ENCODE measurements around the gene FBXO45. TPM values are rescaled to one million over a fixed set of nuclear protein-coding genes. Genes with fewer than 3 reads are reported as not detected.

Gene FBXO45
- total RNA-seq, 1 donor from 2014 or later = 0.64 TPM

DNA sequence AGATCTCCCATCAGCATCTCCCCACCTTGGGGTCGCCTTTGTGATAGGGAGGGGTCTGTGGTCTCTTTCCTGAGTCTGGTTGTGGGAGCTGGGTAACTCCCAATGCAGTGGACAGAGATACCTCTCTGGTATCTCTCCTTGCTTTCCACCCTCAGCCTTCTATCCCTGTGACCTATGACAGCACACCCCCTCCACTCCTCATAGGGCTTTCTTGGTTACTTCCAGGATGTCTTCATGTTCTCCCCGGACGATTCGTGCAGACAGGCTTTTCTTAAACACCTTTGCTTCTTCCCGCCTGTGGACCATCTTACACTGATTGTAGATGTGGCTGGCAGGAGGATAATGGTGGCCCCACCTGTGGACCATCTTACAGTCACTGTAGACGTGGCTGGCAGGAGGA lies 56.9 kb downstream of the FBXO45 start:
- Histone ChIP-seq H3K9me3 (no peaks in the 10 kb centered on the region), H3K36me3 (no peaks in the 10 kb centered on the region), H3K27me3 (no peaks in the 10 kb centered on the region), H3K27ac (no peak overlapping the region), H3K4me3 (no peak overlapping the region), H3K4me1 (no peaks in the 10 kb centered on the region)
- TF ChIP-seq CTCF (IDR thresholded peaks at IDR 0.05) = no peak
- intact Hi-C loops (cut with DNase I) = no loop called here
- DNase-seq (ENCODE audit: low spot score in 2 of 2) = no peak

DNA sequence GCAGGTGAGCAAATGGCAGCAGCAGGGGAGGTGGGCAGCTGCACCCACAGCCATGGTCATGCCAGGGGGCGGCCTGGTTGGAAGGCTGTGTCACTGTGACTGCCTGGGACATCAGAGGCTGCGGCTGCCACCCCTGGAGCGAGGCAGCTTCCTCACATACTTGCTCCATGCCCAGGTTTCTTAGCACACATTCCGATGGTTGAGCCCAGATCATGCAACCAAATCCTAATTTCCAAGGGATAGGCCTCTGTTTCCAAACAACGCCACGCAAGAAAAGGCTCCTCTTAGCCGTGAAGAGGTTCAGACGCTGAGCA lies 59.4 kb downstream of the FBXO45 start:
- no peaks in the 10 kb centered on the region for H3K9me3 ChIP-seq
- no peaks in the 10 kb centered on the region for H3K36me3 ChIP-seq
- H3K27ac ChIP-seq = no peak overlapping the region
- DNase-seq (ENCODE audit: low spot score in 2 of 2) = no peak
- no peak overlapping the region for H3K4me3 ChIP-seq
- intact Hi-C loops (cut with DNase I) = no loop called here
- no peaks in the 10 kb centered on the region for H3K27me3 ChIP-seq
- TF ChIP-seq CTCF (IDR thresholded peaks at IDR 0.05) = no peak
- H3K4me1 ChIP-seq = peaks cover 0 to 8% of the 10 kb centered on the region in 2 donors

DNA sequence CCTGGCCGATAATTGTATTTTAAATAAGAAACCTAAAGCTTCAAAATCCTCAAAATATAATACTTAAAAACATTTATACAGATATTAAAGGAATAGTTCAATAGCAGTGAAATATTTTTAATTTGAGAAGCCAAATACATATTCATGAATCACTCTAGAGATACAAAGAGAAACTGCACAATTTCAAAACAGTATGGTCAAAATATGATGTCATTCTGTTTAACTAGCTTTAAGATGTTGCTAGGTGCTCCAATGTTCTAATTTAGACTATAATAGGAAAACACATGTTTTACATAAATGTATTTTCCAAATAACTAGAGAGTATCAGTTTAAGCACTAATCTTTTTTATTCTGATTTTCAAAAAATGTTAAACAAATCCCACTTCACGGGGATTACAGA lies 60.8 kb downstream of the FBXO45 start:
- Histone ChIP-seq H3K36me3 (no peaks in the 10 kb centered on the region), H3K4me3 (no peak overlapping the region), H3K9me3 (no peaks in the 10 kb centered on the region), H3K27me3 (no peaks in the 10 kb centered on the region), H3K27ac (no peak overlapping the region), H3K4me1 (peaks cover 0 to 8% of the 10 kb centered on the region in 2 donors)
- no peak for DNase-seq (ENCODE audit: low spot score in 2 of 2)
- intact Hi-C loops (cut with DNase I) = no loop called here
- TF ChIP-seq CTCF (IDR thresholded peaks at IDR 0.05) = no peak

GRCh38 chr3:196631682-196632045 lies 63.2 kb downstream of the FBXO45 start:
- no peaks in the 10 kb centered on the region for H3K9me3 ChIP-seq
- no peaks in the 10 kb centered on the region for H3K36me3 ChIP-seq
- H3K27me3 ChIP-seq = no peaks in the 10 kb centered on the region
- peak overlapping the region; percentile 61 to 79 for H3K4me3 ChIP-seq
- peaks cover 0 to 8% of the 10 kb centered on the region in 2 donors for H3K4me1 ChIP-seq
- DNase-seq (ENCODE audit: low spot score in 2 of 2) = no peak
- no peak for TF ChIP-seq CTCF (IDR thresholded peaks at IDR 0.05)
- intact Hi-C loops (cut with DNase I) = loop anchor here (1.0 kb wide), 1 partner anchor 31 kb away; no protein-coding TSS in a partner anchor
- peak overlapping the region; percentile 71 to 79 for H3K27ac ChIP-seq

DNA sequence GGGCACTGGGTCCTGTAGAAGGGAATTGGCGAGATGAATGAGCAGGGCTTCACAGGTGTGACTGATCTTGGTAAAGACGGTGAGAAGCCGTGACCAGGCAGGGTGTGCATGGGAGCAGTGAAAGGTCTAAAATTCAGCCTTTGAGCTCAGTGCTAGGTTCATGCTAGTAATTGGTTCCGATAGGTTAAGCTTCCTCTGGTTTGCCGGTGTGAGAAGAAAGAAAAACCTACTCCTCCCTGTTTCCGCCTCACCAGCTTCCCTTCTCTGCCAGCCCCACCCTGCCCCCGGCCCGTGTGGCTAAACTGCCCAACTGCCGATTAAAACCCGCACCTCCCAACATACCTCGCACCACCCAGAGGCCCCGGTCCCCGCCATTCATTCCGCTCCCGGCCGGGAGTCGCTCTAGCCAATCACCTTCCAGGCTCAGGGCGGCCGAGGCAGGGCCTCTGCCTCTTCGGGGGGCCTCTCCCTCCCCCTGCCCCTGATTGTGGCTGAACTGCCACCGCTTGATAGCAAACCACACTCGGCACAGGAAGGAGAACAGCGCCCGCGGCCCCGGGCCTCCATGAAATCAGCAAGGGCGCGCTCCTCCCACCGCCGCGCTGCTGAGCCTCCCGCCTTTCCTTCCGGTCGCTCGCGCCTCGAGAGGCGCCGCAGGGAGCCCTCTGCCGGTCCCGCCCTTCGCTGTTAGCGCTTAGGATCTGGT lies 63.7 kb downstream of the FBXO45 start:
- Histone ChIP-seq H3K9me3 (no peaks in the 10 kb centered on the region), H3K4me1 (peaks cover 0 to 8% of the 10 kb centered on the region in 2 donors), H3K36me3 (no peaks in the 10 kb centered on the region), H3K27me3 (no peaks in the 10 kb centered on the region), H3K27ac (peak overlapping the region; percentile 71 to 79), H3K4me3 (peak overlapping the region; percentile 61 to 79)
- peak in 2 of 3 experiments; percentile 38 to 47 for TF ChIP-seq CTCF (IDR thresholded peaks at IDR 0.05)
- intact Hi-C loops (cut with DNase I) = loop anchor here (1.0 kb wide), 1 partner anchor 30 kb away; no protein-coding TSS in a partner anchor
- DNase-seq (ENCODE audit: low spot score in 2 of 2) = peak; percentile 36 to 88

All from ascending aorta (tissue), 2 donors.